ENCODE measurements around the gene WDCP.
"Not testable (repeated sequence)": the region's sequence is repeated elsewhere in the genome, so short reads cannot be mapped to it uniquely, and the experiment has no call there.

WDCP gene, protein sequence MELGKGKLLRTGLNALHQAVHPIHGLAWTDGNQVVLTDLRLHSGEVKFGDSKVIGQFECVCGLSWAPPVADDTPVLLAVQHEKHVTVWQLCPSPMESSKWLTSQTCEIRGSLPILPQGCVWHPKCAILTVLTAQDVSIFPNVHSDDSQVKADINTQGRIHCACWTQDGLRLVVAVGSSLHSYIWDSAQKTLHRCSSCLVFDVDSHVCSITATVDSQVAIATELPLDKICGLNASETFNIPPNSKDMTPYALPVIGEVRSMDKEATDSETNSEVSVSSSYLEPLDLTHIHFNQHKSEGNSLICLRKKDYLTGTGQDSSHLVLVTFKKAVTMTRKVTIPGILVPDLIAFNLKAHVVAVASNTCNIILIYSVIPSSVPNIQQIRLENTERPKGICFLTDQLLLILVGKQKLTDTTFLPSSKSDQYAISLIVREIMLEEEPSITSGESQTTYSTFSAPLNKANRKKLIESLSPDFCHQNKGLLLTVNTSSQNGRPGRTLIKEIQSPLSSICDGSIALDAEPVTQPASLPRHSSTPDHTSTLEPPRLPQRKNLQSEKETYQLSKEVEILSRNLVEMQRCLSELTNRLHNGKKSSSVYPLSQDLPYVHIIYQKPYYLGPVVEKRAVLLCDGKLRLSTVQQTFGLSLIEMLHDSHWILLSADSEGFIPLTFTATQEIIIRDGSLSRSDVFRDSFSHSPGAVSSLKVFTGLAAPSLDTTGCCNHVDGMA

DNA sequence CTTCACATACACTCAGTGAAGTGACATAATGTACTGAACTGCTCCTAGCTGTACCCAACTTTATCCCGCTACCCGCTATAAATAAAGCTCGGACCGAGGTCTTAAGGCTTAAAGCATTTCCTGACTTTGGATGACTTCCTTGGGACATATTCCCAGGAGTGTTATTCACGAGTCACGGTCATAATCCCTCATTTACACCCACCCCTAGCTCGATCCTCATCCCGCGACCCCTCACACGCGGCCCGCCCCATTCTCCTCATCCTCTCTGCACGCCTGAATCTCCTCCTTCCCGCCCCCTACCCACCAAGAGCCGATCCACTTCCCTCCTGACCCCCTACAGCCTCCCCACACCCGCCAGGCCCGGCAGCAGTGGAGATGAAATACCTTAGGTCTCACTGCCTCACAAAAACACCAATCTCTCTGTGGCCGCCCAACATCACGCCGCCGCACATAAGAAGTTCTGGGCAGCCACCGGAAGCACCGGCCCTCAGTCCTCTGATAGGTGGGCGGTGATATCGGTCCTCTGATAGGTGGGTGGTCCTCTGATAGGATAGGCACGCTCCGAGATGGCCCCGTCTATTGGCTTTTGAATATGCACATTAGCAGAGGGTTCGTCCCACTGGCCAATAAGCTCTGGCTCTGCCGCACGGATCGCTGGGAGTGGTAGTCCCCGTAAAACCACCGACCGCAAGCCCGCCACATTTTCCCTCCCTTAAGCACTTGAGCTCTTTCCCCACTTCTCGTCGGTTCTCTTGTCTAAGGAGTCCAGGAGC lies at the start of gene WDCP:
Gene WDCP (minus strand): TSS at position 462 of the 773 bp plus-strand sequence. CDS start 7,897 bp downstream, outside the sequence.
- Histone ChIP-seq H3K4me2 (ENCODE audit: low read length) (peak within 1 kb of the TSS; percentile 75), H3K79me2 (ENCODE audit: low read length) (peaks cover 17% of the 10 kb centered on the region), H2AFZ (ENCODE audit: low read depth, low read length) (peak within 1 kb of the TSS; percentile 86), H3K9me3 (ENCODE audit: insufficient read depth, low read length) (no peaks in the 10 kb centered on the region), H4K20me1 (ENCODE audit: insufficient read depth, low read length) (no peaks in the 10 kb centered on the region), H3K4me3 (ENCODE audit: low read length) (peak within 1 kb of the TSS; percentile 88), H3K4me1 (ENCODE audit: low read length) (peaks cover 16% of the 10 kb centered on the region), H3K9ac (ENCODE audit: low read length) (peak within 1 kb of the TSS; percentile 73), H3K27ac (ENCODE audit: low read length) (no peak within 1 kb of the TSS), H3K36me3 (replicated peaks; ENCODE audit: low read depth, low read length) (no peaks in the 10 kb centered on the region), H3K27me3 (ENCODE audit: low read depth, low read length) (0 out of 2 replicates have a peak, but pooled peaks cover 6% of the 10 kb centered on the region)
- TF ChIP-seq EZH2phosphoT487 (IDR thresholded peaks at IDR 0.05; ENCODE audit: low read depth) = no peak
- TF ChIP-seq, protein P1, sequence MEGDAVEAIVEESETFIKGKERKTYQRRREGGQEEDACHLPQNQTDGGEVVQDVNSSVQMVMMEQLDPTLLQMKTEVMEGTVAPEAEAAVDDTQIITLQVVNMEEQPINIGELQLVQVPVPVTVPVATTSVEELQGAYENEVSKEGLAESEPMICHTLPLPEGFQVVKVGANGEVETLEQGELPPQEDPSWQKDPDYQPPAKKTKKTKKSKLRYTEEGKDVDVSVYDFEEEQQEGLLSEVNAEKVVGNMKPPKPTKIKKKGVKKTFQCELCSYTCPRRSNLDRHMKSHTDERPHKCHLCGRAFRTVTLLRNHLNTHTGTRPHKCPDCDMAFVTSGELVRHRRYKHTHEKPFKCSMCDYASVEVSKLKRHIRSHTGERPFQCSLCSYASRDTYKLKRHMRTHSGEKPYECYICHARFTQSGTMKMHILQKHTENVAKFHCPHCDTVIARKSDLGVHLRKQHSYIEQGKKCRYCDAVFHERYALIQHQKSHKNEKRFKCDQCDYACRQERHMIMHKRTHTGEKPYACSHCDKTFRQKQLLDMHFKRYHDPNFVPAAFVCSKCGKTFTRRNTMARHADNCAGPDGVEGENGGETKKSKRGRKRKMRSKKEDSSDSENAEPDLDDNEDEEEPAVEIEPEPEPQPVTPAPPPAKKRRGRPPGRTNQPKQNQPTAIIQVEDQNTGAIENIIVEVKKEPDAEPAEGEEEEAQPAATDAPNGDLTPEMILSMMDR (IDR thresholded peaks at IDR 0.05; ENCODE audit: low read depth, low read length) = no peak

DNA sequence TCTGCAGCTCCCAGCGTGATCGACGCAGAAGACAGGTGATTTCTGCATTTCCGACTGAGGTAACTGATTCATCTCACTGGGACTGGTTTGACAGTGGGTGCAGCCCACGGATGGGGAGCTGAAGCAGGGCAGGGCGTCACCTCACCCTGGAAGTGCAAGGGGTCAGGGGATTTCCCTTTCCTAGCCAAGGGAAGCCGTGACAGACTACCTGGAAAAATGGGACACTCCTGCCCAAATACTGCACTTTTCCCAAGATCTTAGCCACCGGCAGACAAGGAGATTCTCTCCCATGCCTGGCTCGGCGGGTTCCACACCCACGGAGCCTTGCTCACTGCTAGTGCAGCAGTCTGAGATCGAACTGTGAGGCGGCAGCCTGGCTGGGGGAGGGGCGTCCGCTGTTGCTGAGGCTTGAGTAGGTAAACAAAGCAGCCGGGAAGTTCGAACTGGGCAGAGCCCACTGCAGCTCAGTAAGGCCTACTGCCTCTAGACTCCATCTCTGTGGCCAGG lies 48.0 kb upstream of the WDCP start:
- not testable (repeated sequence) for H3K27ac ChIP-seq (ENCODE audit: low read length); H3K4me1 ChIP-seq (ENCODE audit: low read length); H3K27me3 ChIP-seq (ENCODE audit: low read depth, low read length); H2AFZ ChIP-seq (ENCODE audit: low read depth, low read length); H3K36me3 ChIP-seq (replicated peaks; ENCODE audit: low read depth, low read length); H3K4me3 ChIP-seq (ENCODE audit: low read length); H3K9me3 ChIP-seq (ENCODE audit: insufficient read depth, low read length); H4K20me1 ChIP-seq (ENCODE audit: insufficient read depth, low read length); H3K9ac ChIP-seq (ENCODE audit: low read length); H3K79me2 ChIP-seq (ENCODE audit: low read length); H3K4me2 ChIP-seq (ENCODE audit: low read length)

DNA sequence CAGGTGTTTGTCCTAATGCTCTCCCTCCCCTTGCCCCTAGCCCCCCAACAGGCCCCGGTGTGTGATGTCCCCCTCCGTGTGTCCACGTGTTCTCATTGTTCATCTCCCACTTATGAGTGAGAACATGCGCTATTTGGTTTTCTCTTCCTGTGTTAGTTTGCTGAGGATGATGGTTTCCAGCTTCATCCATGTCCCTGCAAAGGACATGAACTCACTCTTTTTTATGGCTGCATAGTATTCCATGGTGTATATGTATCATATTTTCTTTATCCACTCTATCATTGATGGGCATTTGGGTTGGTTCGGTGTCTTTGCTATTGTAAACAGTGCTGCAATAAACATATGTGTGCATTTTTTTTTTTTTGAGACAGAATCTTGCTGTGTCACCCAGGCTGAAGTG lies 46.1 kb upstream of the WDCP start:
- not testable (repeated sequence) for H3K9ac ChIP-seq (ENCODE audit: low read length); H3K27ac ChIP-seq (ENCODE audit: low read length); H3K79me2 ChIP-seq (ENCODE audit: low read length); H3K4me1 ChIP-seq (ENCODE audit: low read length); H3K4me3 ChIP-seq (ENCODE audit: low read length); H4K20me1 ChIP-seq (ENCODE audit: insufficient read depth, low read length); H3K4me2 ChIP-seq (ENCODE audit: low read length); H3K9me3 ChIP-seq (ENCODE audit: insufficient read depth, low read length); H2AFZ ChIP-seq (ENCODE audit: low read depth, low read length); H3K36me3 ChIP-seq (replicated peaks; ENCODE audit: low read depth, low read length); H3K27me3 ChIP-seq (ENCODE audit: low read depth, low read length)

DNA sequence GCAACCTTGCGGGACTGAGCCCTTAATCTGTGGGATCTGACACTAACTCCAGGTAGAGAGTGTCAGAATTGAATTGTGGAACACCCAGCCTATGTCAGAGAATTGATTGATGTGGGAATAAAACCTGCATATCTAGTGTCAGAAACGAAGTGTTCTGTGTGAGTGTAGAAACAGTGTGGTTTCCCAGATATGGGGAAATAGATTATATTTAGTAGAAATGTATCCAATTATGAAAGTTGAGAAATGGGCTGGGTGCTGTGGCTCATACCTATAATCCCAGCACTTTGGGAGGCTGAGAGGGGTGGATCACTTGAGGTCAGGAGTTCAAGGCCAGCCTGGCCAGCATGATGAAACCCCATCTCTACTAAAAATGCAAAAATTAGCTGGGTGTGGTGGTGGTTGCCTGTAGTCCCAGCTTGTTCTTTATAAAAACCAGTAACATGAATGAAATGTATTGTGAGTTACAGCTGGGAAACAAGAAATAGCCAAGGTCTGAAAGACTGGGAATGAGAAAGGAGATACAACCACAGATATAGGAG lies 41.7 kb upstream of the WDCP start:
- TF ChIP-seq, protein P1 (IDR thresholded peaks at IDR 0.05; ENCODE audit: low read depth, low read length) = no peak
- TF ChIP-seq EZH2phosphoT487 (IDR thresholded peaks at IDR 0.05; ENCODE audit: low read depth) = no peak
- Histone ChIP-seq H3K79me2 (ENCODE audit: low read length) (no peaks in the 10 kb centered on the region), H3K36me3 (replicated peaks; ENCODE audit: low read depth, low read length) (no peaks in the 10 kb centered on the region), H3K4me2 (ENCODE audit: low read length) (no peak overlapping the region), H3K9me3 (ENCODE audit: insufficient read depth, low read length) (no peaks in the 10 kb centered on the region), H3K4me1 (ENCODE audit: low read length) (peaks cover 5% of the 10 kb centered on the region), H3K4me3 (ENCODE audit: low read length) (no peak overlapping the region), H3K27me3 (ENCODE audit: low read depth, low read length) (no peaks in the 10 kb centered on the region), H3K9ac (ENCODE audit: low read length) (no peak overlapping the region), H3K27ac (ENCODE audit: low read length) (no peak overlapping the region), H4K20me1 (ENCODE audit: insufficient read depth, low read length) (no peaks in the 10 kb centered on the region), H2AFZ (ENCODE audit: low read depth, low read length) (no peak overlapping the region)
